Left kidney (tissue), 2 donors: ENCODE measurements around the gene HES4. TPM values are rescaled to one million over a fixed set of nuclear protein-coding genes. Genes with fewer than 3 reads are reported as not detected.

ENCODE experiments used
- DNase-seq: peaks from one replicate; pipeline ENCODE4 v3.0.0-alpha.2; 2013
- polyA plus RNA-seq: library from polyadenylated mRNA; unstranded; fragments of 120-200 nt; gene quantifications from one replicate; pipeline ENCODE4 v1.2.1, GENCODE V29; 2013; ENCODE audit not compliant: insufficient read length

HES4 gene
- polyA plus RNA-seq, 1 donor: 13.8 TPM

DNA sequence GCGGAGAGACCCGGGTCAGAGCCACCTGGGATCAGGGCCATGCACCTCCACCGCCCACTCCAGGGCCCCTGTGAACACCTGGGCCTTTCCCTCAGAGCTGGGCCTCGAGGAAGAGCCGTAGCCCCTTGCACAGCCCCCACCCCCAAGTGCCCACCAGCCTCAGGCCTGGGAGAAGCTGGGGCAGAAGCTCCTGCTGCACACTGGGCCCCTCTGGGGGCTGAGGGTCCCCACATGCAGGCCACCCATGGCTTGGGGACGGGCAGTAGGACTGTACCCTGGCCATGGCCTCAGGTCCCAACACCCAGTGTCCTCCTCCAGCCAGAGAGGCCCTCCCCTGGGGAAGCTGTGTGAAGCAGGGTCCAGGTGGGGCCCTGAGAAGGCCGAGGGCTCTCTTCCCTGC, 47.3 kb downstream of the HES4 start:
- DNase-seq: no peak

DNA sequence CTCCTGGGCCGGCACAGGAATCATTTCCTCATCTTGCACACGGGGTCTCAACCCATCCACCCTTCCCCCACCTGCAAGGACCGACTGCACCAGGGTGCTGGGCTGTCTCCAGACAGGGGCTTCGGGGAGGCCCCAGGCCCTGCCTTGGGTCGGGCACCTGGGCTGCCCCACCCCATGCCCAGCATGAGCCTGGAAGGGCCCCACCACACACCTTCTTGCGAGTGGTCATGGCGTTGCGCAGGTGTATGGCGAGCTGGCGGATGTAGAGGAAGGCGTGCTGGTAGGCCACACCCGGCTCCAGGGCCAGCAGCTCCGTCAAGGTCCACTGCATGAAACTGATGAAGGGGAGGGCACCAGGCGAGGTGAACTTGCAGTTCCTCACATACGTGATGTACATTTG, 47.7 kb downstream of the HES4 start:
- DNase-seq: no peak

DNA sequence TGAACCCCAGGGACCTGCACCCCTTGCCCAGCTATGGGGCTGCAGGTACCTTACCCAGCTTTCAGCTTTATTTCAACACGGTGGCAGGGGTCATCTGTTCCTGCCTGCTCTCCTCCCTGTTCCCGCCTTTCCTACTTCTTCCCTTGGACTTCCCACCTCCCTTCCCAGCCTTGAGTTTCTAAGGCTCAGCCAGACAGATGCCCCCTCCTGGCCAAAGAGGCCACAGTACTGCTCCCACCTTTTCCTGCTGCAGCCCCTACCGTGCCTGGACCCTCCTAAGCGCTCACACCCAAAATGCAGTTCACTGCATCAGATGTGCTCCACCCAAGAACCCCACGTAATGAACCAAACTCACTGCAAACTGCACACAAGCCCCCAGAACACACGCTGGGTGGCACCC, 48.5 kb downstream of the HES4 start:
- DNase-seq: no peak

DNA sequence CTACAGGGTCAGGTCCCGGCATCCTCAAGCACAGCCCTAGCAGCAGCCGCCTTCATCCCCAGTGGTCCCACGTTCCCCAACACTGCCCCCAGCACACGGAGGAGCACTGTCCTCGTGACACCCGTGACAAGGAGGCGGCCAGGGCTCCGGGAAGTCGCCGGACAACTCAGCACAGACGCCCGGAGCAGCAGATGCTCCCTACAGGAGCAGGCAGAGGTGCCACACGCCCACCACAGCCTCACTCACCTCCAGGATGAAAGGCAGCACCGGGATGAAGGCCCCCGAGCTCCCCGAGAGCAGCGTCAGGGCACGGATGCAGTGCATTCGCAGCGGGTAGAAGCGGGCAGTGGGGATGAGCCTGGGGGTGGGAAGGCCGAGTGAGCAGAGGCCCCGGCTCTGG, 49.0 kb downstream of the HES4 start:
- no peak for DNase-seq

DNA sequence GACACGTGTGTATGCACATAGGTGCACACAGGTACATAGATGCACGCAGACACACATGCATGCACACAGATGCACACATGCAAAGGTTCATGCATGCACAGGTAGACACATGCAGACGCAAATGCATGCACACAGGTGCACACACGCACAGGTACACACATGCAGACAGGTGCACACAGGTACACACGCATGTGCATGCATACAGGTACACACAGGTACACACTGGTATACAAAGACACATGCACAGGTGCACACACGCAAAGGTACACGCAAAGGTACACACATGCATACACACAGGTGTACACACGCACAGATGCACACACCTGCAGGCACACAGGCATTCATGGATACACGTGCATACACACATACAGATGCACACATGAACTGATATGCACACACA, 49.6 kb downstream of the HES4 start:
- no peak for DNase-seq

Other genes with a start within 250 kb of the HES4 start
- 45.7 TPM for gene SAMD11, start 76.2 kb downstream of the HES4 start, polyA plus RNA-seq
- gene NOC2L, start 40.8 kb downstream of the HES4 start, polyA plus RNA-seq: 56.4 TPM
- 9.0 TPM for gene KLHL17, start 39.5 kb downstream of the HES4 start, polyA plus RNA-seq
- gene PLEKHN1, start 33.6 kb downstream of the HES4 start, polyA plus RNA-seq: 0.20 TPM
- 0.12 TPM for gene PERM1, start 18.0 kb downstream of the HES4 start, polyA plus RNA-seq
- 9.4 TPM for gene ISG15, start 13.4 kb upstream of the HES4 start, polyA plus RNA-seq
- 223 TPM for gene AGRN, start 20.0 kb upstream of the HES4 start, polyA plus RNA-seq
- gene RNF223, start 74.2 kb upstream of the HES4 start, polyA plus RNA-seq: 0.32 TPM
- gene C1orf159, start 116.0 kb upstream of the HES4 start, polyA plus RNA-seq: 9.4 TPM
- gene TTLL10, start 173.8 kb upstream of the HES4 start, polyA plus RNA-seq: 0.98 TPM
- 0.38 TPM for gene TNFRSF18, start 206.5 kb upstream of the HES4 start, polyA plus RNA-seq
- gene TNFRSF4, start 214.1 kb upstream of the HES4 start, polyA plus RNA-seq: 1.0 TPM
- 109 TPM for gene SDF4, start 231.9 kb upstream of the HES4 start, polyA plus RNA-seq
- 19.0 TPM for gene B3GALT6, start 232.1 kb upstream of the HES4 start, polyA plus RNA-seq
- 8.2 TPM for gene C1QTNF12, start 246.6 kb upstream of the HES4 start, polyA plus RNA-seq